Immature natural killer cell (primary cell): ENCODE results near the gene SH3GL3. TPM values are rescaled to one million over a fixed set of nuclear protein-coding genes. Genes with fewer than 3 reads are reported as not detected.

ENCODE experiments used
- DNase-seq, 3 donors: peaks; one replicate each; pipeline ENCODE4 v3.0.0; 2022; ENCODE audit warnings: mixed read lengths in 1 of 3
- H3K27ac Mint-ChIP-seq, 6 donors: one replicate each; pipeline ENCODE4 v1.8.0; 2020; ENCODE audit warnings: mixed read lengths in 6 of 6, mild to moderate bottlenecking in 5 of 6, inconsistent platforms in 4 of 6, moderate library complexity in 3 of 6
- H3K27me3 Mint-ChIP-seq, 3 donors: one replicate each; pipeline ENCODE4 v1.8.0; 2020 to 2021; ENCODE audit warnings: low read depth in 3 of 3, mild to moderate bottlenecking in 3 of 3, mixed read lengths in 3 of 3, moderate library complexity in 3 of 3, inconsistent platforms in 1 of 3
- H3K36me3 Mint-ChIP-seq, 3 donors: one replicate each; pipeline ENCODE4 v1.8.0; 2020; ENCODE audit warnings: mixed read lengths in 3 of 3, inconsistent platforms in 2 of 3, mild to moderate bottlenecking in 2 of 3
- H3K4me1 Mint-ChIP-seq, 2 donors: one replicate each; pipeline ENCODE4 v1.8.0; 2020; ENCODE audit warnings: inconsistent platforms in 2 of 2, mild to moderate bottlenecking in 2 of 2, mixed read lengths in 2 of 2, moderate library complexity in 1 of 2
- H3K4me3 Mint-ChIP-seq, 5 donors: one replicate each; pipeline ENCODE4 v1.8.0; 2020; ENCODE audit warnings: mild to moderate bottlenecking in 5 of 5, mixed read lengths in 5 of 5, inconsistent platforms in 3 of 5, moderate library complexity in 3 of 5
- H3K9me3 Mint-ChIP-seq, 6 donors: one replicate each; pipeline ENCODE4 v1.8.0; 2020; ENCODE audit warnings: mild to moderate bottlenecking in 6 of 6, mixed read lengths in 6 of 6, inconsistent platforms in 4 of 6, moderate library complexity in 3 of 6
- polyA plus RNA-seq, 3 donors: library from polyadenylated mRNA; unstranded; fragments of 300-500 nt; fragmentation: Illumina TruSeq; gene quantifications; one replicate each; pipeline ENCODE4 v1.2.3, GENCODE V29; 2021

SH3GL3 gene
- polyA plus RNA-seq, 3 donors from 2014 or later = not detected

GRCh38 chr15:83474578-83474977, 27.4 kb downstream of the SH3GL3 start:
- no peak for DNase-seq
- no peak overlapping the region for H3K4me3 Mint-ChIP-seq
- H3K27me3 Mint-ChIP-seq = peaks cover 3 to 10% (median 6%) of the 10 kb centered on the region in 3 donors
- no peaks in the 10 kb centered on the region for H3K4me1 Mint-ChIP-seq
- no peak overlapping the region for H3K27ac Mint-ChIP-seq
- H3K9me3 Mint-ChIP-seq = peaks cover 0 to 2% (median 0%) of the 10 kb centered on the region in 6 donors
- no peaks in the 10 kb centered on the region for H3K36me3 Mint-ChIP-seq

DNA sequence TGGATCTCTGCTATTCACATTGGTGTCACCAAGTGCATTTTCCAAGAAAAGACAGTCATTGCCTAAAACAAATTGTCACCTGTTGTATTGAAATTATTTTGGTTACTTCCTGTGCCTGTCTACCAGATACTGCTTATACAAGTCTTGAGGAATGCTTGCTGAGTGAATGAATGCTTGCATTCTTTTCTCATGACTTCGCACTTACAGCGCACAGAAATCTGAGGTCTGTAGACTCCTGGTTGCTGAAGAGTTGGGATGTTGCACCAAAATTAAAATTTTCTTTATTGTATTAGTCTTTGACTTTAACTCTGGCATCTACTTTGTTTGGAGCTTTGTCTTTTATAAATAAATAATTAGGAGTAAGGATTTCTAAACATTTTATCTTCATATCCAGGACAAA, 28.4 kb downstream of the SH3GL3 start:
- H3K27me3 Mint-ChIP-seq = peaks cover 3 to 9% (median 6%) of the 10 kb centered on the region in 3 donors
- H3K36me3 Mint-ChIP-seq = no peaks in the 10 kb centered on the region
- H3K27ac Mint-ChIP-seq = no peak overlapping the region
- no peaks in the 10 kb centered on the region for H3K4me1 Mint-ChIP-seq
- H3K4me3 Mint-ChIP-seq = no peak overlapping the region
- peaks cover 0 to 2% (median 0%) of the 10 kb centered on the region in 6 donors for H3K9me3 Mint-ChIP-seq
- no peak for DNase-seq

- no peaks in the 10 kb centered on the region for H3K36me3 Mint-ChIP-seq
- no peak overlapping the region for H3K4me3 Mint-ChIP-seq
- DNase-seq = no peak
- no peak overlapping the region for H3K27ac Mint-ChIP-seq
- H3K4me1 Mint-ChIP-seq = no peaks in the 10 kb centered on the region
- peaks cover 3 to 9% (median 5%) of the 10 kb centered on the region in 3 donors for H3K27me3 Mint-ChIP-seq
- peaks cover 0 to 2% (median 0%) of the 10 kb centered on the region in 6 donors for H3K9me3 Mint-ChIP-seq
Observed at GRCh38 chr15:83476066-83476465, 28.9 kb downstream of the SH3GL3 start.

DNA sequence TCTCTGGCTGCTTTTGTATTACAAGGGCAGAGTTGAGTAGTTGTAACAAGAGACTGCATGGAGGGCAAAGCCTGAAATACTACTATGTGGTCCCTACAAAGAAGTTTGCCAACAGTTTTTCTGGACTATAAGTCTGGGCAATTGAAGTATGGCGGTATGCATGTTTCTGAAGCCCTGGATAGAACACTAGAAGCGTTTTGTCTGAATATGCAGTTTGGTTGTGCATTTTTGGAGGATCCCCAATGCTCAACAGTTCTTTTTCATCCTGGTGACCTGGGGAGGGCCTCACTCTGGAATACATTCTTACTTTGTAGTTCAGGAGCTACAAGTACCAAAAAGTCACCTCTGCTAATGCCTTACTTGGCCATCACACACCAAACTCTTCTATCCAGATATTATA, 29.6 kb downstream of the SH3GL3 start:
- no peak for DNase-seq
- Mint-ChIP-seq H3K4me1 (no peaks in the 10 kb centered on the region), H3K27me3 (peaks cover 1 to 9% (median 5%) of the 10 kb centered on the region in 3 donors), H3K36me3 (no peaks in the 10 kb centered on the region), H3K4me3 (no peak overlapping the region), H3K27ac (no peak overlapping the region), H3K9me3 (peaks cover 0 to 2% (median 0%) of the 10 kb centered on the region in 6 donors)

- H3K4me1 Mint-ChIP-seq = no peaks in the 10 kb centered on the region
- H3K27ac Mint-ChIP-seq = no peak overlapping the region
- peaks cover 0 to 9% (median 5%) of the 10 kb centered on the region in 3 donors for H3K27me3 Mint-ChIP-seq
- H3K4me3 Mint-ChIP-seq = no peak overlapping the region
- no peaks in the 10 kb centered on the region for H3K36me3 Mint-ChIP-seq
- H3K9me3 Mint-ChIP-seq = peaks cover 0 to 2% (median 0%) of the 10 kb centered on the region in 6 donors
- no peak for DNase-seq
Observed at GRCh38 chr15:83477172-83477807, 30.1 kb downstream of the SH3GL3 start.

- Mint-ChIP-seq H3K9me3 (peaks cover 0 to 2% (median 0%) of the 10 kb centered on the region in 6 donors), H3K4me3 (no peak overlapping the region), H3K27me3 (peaks cover under 1 to 9% (median 3%) of the 10 kb centered on the region in 3 donors), H3K27ac (no peak overlapping the region), H3K36me3 (no peaks in the 10 kb centered on the region), H3K4me1 (no peaks in the 10 kb centered on the region)
- no peak for DNase-seq
Observed at GRCh38 chr15:83477808-83478537, 30.8 kb downstream of the SH3GL3 start.

DNA sequence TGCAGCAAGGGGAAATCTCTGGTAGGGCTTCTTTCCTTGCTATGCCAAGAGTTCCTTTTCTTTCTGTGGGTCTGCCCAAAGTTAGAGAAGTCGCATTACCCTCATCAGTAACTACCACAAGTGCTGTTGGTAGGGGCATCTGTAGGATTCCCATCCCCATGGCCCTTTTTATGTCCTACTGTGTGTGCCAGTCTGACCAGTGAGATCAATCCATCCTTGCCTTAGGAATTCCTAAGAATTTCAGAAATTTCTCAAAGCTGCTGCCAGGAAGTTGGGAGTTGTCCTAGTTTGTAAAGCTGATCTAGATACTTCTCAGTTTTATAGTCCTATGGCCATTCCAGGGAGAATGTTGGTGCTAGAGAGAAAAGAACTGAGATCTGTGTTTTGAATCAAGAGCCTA, 36.5 kb downstream of the SH3GL3 start:
- Mint-ChIP-seq H3K4me1 (no peaks in the 10 kb centered on the region), H3K9me3 (peaks cover 0 to 7% (median 0%) of the 10 kb centered on the region in 6 donors), H3K4me3 (no peak overlapping the region), H3K36me3 (peaks cover 0 to 3% (median 0%) of the 10 kb centered on the region in 3 donors), H3K27ac (no peak overlapping the region), H3K27me3 (peaks cover 2 to 5% (median 3%) of the 10 kb centered on the region in 3 donors)
- no peak for DNase-seq

DNA sequence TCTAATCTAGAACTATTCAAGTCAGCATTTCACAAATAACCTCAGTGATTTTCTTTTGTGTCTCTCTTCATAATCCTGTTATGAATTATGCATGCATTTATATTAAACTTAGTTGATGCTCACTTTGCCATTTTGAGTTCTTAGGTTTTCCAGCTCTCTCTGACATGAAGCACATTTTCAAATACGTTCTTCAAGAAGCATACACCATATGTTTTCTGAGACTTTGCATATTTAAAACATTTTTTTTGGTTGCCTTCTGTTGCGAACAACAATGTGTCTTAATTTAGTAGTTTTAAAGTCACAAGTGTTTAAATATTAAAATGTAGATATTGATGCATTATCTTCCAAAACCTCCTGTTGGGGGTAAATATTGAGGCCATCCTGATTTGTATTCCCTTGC, 37.5 kb downstream of the SH3GL3 start:
- Mint-ChIP-seq H3K9me3 (peaks cover 0 to 7% (median 0%) of the 10 kb centered on the region in 6 donors), H3K4me1 (no peaks in the 10 kb centered on the region), H3K27me3 (peaks cover 2 to 5% (median 3%) of the 10 kb centered on the region in 3 donors), H3K27ac (no peak overlapping the region), H3K36me3 (peaks cover 0 to 3% (median 0%) of the 10 kb centered on the region in 3 donors), H3K4me3 (no peak overlapping the region)
- DNase-seq = no peak

- Mint-ChIP-seq H3K4me1 (no peaks in the 10 kb centered on the region), H3K9me3 (peaks cover 0 to 7% (median 0%) of the 10 kb centered on the region in 6 donors), H3K27ac (no peak overlapping the region), H3K36me3 (peaks cover 0 to 3% (median 0%) of the 10 kb centered on the region in 3 donors), H3K4me3 (no peak overlapping the region), H3K27me3 (peaks cover 2 to 3% (median 2%) of the 10 kb centered on the region in 3 donors)
- DNase-seq = no peak
Observed at GRCh38 chr15:83486363-83486762, 39.2 kb downstream of the SH3GL3 start.

DNA sequence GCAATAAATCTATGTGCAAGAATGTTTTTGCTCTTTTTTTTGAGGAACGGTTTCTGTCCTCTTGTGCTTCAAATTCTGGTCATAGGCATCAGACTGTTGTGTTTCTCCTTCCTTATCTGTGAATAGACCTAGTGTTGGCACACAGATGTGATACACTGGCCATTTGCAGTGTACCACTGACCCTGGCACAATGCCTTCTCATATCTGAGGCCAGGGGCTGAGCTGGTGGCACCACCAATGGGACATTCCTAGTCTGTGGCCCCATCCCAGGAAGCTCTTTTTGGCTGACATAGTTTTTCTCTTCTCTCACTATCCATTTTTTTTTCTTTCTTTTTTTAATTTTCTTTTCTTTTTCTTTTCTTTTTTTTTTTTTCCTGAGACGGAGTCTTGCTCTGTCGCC, 40.4 kb downstream of the SH3GL3 start:
- Mint-ChIP-seq H3K27ac (no peak overlapping the region), H3K4me1 (no peaks in the 10 kb centered on the region), H3K4me3 (no peak overlapping the region), H3K9me3 (peaks cover 0 to 7% (median 0%) of the 10 kb centered on the region in 6 donors), H3K27me3 (peaks cover 2 to 3% (median 2%) of the 10 kb centered on the region in 3 donors), H3K36me3 (peaks cover 0 to 3% (median 0%) of the 10 kb centered on the region in 3 donors)
- no peak for DNase-seq

DNA sequence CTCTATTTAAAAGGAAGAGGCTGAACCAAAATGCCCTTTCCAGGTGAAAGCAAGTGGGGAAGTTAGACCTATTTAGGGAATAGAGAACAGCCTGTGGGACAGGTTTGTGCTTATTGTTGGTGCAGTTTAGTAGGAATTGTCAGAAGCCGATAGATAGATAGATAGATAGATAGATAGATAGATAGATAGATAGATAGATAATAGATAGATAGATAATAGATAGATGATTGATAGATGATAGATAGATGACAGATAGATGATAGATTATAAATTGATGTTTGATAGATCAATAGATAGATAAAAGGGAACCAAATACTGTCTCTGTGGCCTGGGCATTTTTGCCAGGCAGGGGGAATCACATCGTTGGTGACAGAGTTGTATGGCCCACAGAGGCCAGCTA, 42.5 kb downstream of the SH3GL3 start:
- H3K9me3 Mint-ChIP-seq = peaks cover 0 to 7% (median 0%) of the 10 kb centered on the region in 6 donors
- H3K4me1 Mint-ChIP-seq = no peaks in the 10 kb centered on the region
- no peak for DNase-seq
- no peak overlapping the region for H3K27ac Mint-ChIP-seq
- no peak overlapping the region for H3K4me3 Mint-ChIP-seq
- peaks cover 0 to 3% (median 0%) of the 10 kb centered on the region in 3 donors for H3K36me3 Mint-ChIP-seq
- peaks cover 2 to 4% (median 2%) of the 10 kb centered on the region in 3 donors for H3K27me3 Mint-ChIP-seq

- Mint-ChIP-seq H3K4me3 (no peak overlapping the region), H3K36me3 (peaks cover 0 to 3% (median 0%) of the 10 kb centered on the region in 3 donors), H3K9me3 (peaks cover 0 to 7% (median 0%) of the 10 kb centered on the region in 6 donors), H3K4me1 (no peaks in the 10 kb centered on the region), H3K27ac (no peak overlapping the region), H3K27me3 (peaks cover 2 to 5% (median 2%) of the 10 kb centered on the region in 3 donors)
- DNase-seq = no peak
Observed at GRCh38 chr15:83491486-83491885, 44.3 kb downstream of the SH3GL3 start.

DNA sequence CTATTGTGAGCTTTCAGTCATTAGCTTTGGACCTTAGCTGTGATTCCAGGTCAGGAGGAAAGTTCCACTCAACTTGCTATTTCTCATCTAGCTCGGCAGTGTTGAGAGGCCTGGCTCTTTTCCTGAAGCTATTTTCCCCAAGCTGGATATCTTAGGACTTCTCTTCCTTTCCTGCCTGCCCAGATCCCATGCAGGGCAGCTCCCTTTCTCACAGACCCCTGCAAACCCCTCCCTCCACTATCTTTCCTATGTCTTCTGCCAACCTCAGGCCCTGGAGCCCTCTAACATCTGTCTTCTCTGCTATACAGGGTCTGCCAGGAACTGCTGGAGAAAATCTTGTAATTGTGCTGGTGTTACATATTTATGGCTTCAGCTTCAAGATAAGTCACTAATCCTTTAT, 49.6 kb downstream of the SH3GL3 start:
- Mint-ChIP-seq H3K36me3 (no peaks in the 10 kb centered on the region), H3K4me3 (no peak overlapping the region), H3K9me3 (peaks cover 0 to 9% (median 6%) of the 10 kb centered on the region in 6 donors), H3K27ac (no peak overlapping the region), H3K27me3 (peaks cover 1 to 8% (median 6%) of the 10 kb centered on the region in 3 donors), H3K4me1 (no peaks in the 10 kb centered on the region)
- DNase-seq = no peak

DNA sequence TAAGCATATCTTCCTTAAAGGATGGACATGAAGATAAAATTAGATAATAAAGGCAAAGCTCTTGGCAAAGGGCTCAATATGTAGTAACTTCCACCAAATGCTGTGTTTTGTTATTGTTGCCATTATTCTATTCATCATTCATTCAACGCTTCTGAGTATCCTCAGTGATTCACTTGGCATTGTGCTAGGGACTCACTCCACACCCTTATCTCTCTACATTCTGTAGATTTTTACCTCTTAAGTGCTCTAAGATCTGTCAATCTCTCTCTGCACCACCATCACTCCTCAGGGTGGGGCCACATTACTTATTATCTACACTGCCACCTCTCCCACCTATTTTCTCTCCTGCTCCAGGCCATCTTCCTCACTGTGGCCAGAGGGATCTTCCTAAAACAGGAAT, 51.2 kb downstream of the SH3GL3 start:
- Mint-ChIP-seq H3K27ac (no peak overlapping the region), H3K4me1 (no peaks in the 10 kb centered on the region), H3K36me3 (no peaks in the 10 kb centered on the region), H3K27me3 (peaks cover 0 to 7% (median 6%) of the 10 kb centered on the region in 3 donors), H3K9me3 (peaks cover 0 to 9% (median 6%) of the 10 kb centered on the region in 6 donors), H3K4me3 (no peak overlapping the region)
- no peak for DNase-seq
